Esophagus muscularis mucosa (tissue), 4 donors: Measurements from ENCODE around the gene NFRKB. TPM values are rescaled to one million over a fixed set of nuclear protein-coding genes. Genes with fewer than 3 reads are reported as not detected.
A peak's percentile ranks its signal among the peaks of the same experiment; 100 is the strongest.

Experiments used
- DNase-seq: peaks from one replicate; pipeline ENCODE4 v3.0.0-alpha.2; 2017; ENCODE audit errors: extremely low spot score
- H3K27ac ChIP-seq, 4 donors: fragments of 200-600 bp; sonication (generic); replicated peaks in 1 of 4; 1 replicate in 3 of 4; 2 replicates in 1 of 4; pipeline ENCODE4 v1.5.1; 2016 to 2019; ENCODE audit warnings: mild to moderate bottlenecking in 1 of 4
- H3K27me3 ChIP-seq, 4 donors: fragments of 200-600 bp; sonication (generic); one replicate each; pipeline versions ENCODE4 v1.5.1 to v1.6.0; 2016 to 2019
- H3K36me3 ChIP-seq, 4 donors: fragments of 200-600 bp; sonication (generic); one replicate each; pipeline ENCODE4 v1.5.1; 2016 to 2019
- H3K4me1 ChIP-seq, 4 donors: fragments of 200-600 bp; sonication (generic); one replicate each; pipeline ENCODE4 v1.5.1; 2016 to 2019
- H3K4me3 ChIP-seq, 4 donors: fragments of 200-600 bp; sonication (generic); 1 replicate in 2 of 4; 2 replicates in 2 of 4; pipeline ENCODE4 v1.5.1; 2016 to 2019; ENCODE audit warnings: mild to moderate bottlenecking in 4 of 4, moderate library complexity in 1 of 4
- H3K9me3 ChIP-seq, 4 donors: fragments of 200-600 bp; sonication (generic); 1 replicate in 3 of 4; 2 replicates in 1 of 4; pipeline ENCODE4 v1.5.1; 2016 to 2019
- EP300 ChIP-seq: sonication (generic); formaldehyde crosslinking; IDR thresholded peaks from one replicate; pipeline ENCODE4 v1.6.1; 2017; ENCODE audit warnings: antibody characterized with exemption
- POLR2A ChIP-seq: fragments of 450-650 bp; IDR thresholded peaks from one replicate; pipeline ENCODE4 v1.6.1; 2017; ENCODE audit warnings: antibody characterized with exemption, moderate library complexity, mild to moderate bottlenecking, low read depth
- POLR2AphosphoS5 ChIP-seq, 2 donors: sonication (generic); formaldehyde crosslinking; IDR thresholded peaks; one replicate each; pipeline ENCODE4 v1.6.1; 2017; ENCODE audit warnings: antibody characterized with exemption in 2 of 2
- WGBS: methylation state at CpG from one replicate; pipeline ENCODE4 v1.1.5; 2018; 5-methylcytosine and 5-hydroxymethylcytosine counted together
- intact Hi-C: fragments of 100-400 bp; cut with DNase I; formaldehyde crosslinking; loops from one replicate; pipeline ENCODE4 v1.15.1; 2023
- total RNA-seq, 4 donors: library from RNA; depleted of rRNA; stranded (reverse); fragments of >200 nt; gene quantifications; one replicate each; pipeline versions ENCODE4 v1.1.0 to v1.2.1, GENCODE V29; 2016
- TF ChIP-seq, protein P1 (sequence below), 3 experiments: fragments of 200-600 bp in 2 of 3; fragments of 450-650 bp in 1 of 3; sonication (generic) in 2 of 3; IDR thresholded peaks; one replicate each; pipeline ENCODE4 v1.5.1; 2017 to 2019; ENCODE audit warnings: antibody characterized with exemption in 3 of 3, mild to moderate bottlenecking in 2 of 3, moderate library complexity in 1 of 3

Gene NFRKB
- total RNA-seq, 4 donors from 2014 or later = 15.0 to 33.5 (median 27.5) TPM

DNA sequence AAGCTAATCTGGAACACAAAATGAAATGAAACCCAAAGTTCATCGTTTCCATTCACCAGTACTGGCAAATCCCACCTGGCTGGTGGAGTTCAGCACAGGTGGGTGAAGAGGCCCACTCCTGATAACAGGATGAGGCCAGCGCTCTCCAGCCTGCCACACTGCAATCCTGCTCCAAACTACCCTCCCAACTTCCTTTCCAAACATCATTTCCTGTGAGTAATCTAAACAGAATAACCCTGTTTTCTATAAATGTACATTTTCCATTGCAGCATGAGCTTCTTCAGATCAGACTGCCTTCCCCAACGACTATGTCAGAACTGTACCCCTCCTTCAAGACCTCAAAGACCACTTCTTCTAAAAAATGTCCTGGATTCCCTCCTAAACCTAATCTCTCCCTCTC lies 15.9 kb upstream of the NFRKB start:
- Histone ChIP-seq H3K4me1 (no peaks in the 10 kb centered on the region), H3K9me3 (no peaks in the 10 kb centered on the region), H3K27me3 (no peaks in the 10 kb centered on the region), H3K27ac (no peak overlapping the region), H3K4me3 (no peak overlapping the region), H3K36me3 (peaks cover 26 to 91% (median 65%) of the 10 kb centered on the region in 4 donors)
- no peak for TF ChIP-seq POLR2AphosphoS5 (IDR thresholded peaks at IDR 0.05)
- no peak for TF ChIP-seq EP300
- no peak for DNase-seq
- intact Hi-C loops = no loop called here
- 55% methylated on average over 3 of the region's 3 CpGs for WGBS

DNA sequence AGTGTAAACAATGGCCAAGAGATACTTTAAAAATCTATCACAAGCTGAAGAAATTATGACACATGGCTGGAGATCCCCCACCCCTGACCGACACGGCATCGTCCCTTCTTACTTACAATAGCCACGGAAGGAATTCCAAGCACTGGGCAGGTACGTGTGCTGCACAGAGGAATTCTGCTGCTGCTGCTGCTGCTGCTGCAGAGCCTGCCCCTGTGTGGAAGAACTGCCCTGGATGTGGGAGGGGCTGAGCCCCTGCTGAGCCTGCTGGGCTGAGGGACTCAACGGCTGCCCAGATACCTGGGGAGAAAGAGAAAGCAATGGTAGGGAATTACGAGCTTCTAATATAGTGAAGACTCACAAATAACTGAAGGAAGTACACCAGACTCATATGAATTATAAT lies 15.0 kb upstream of the NFRKB start:
- Histone ChIP-seq H3K27me3 (no peaks in the 10 kb centered on the region), H3K27ac (no peak overlapping the region), H3K4me1 (no peaks in the 10 kb centered on the region), H3K4me3 (no peak overlapping the region), H3K36me3 (peaks cover 22 to 91% (median 62%) of the 10 kb centered on the region in 4 donors), H3K9me3 (no peaks in the 10 kb centered on the region)
- TF ChIP-seq POLR2A (no peak), EP300 (no peak)
- TF ChIP-seq, protein P1, sequence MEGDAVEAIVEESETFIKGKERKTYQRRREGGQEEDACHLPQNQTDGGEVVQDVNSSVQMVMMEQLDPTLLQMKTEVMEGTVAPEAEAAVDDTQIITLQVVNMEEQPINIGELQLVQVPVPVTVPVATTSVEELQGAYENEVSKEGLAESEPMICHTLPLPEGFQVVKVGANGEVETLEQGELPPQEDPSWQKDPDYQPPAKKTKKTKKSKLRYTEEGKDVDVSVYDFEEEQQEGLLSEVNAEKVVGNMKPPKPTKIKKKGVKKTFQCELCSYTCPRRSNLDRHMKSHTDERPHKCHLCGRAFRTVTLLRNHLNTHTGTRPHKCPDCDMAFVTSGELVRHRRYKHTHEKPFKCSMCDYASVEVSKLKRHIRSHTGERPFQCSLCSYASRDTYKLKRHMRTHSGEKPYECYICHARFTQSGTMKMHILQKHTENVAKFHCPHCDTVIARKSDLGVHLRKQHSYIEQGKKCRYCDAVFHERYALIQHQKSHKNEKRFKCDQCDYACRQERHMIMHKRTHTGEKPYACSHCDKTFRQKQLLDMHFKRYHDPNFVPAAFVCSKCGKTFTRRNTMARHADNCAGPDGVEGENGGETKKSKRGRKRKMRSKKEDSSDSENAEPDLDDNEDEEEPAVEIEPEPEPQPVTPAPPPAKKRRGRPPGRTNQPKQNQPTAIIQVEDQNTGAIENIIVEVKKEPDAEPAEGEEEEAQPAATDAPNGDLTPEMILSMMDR (IDR thresholded peaks at IDR 0.05) = no peak
- intact Hi-C loops = no loop called here
- WGBS = 93% methylated on average over 7 of the region's 7 CpGs
- no peak for DNase-seq

GRCh38 chr11:129905402-129905801 lies 10.0 kb upstream of the NFRKB start:
- intact Hi-C loops = no loop called here
- WGBS = 97% methylated on average over 8 of the region's 8 CpGs
- H3K36me3 ChIP-seq = peaks cover 24 to 87% (median 59%) of the 10 kb centered on the region in 4 donors
- H3K9me3 ChIP-seq = no peaks in the 10 kb centered on the region
- H3K27me3 ChIP-seq = no peaks in the 10 kb centered on the region
- H3K4me3 ChIP-seq = no peak overlapping the region
- no peaks in the 10 kb centered on the region for H3K4me1 ChIP-seq
- no peak for DNase-seq
- no peak overlapping the region for H3K27ac ChIP-seq
- no peak for TF ChIP-seq EP300

GRCh38 chr11:129896062-129896461 lies 684 bp upstream of the NFRKB start:
- Histone ChIP-seq H3K9me3 (no peaks in the 10 kb centered on the region), H3K27ac (peak overlapping the region; percentile 83 to 87 (median 84)), H3K27me3 (no peaks in the 10 kb centered on the region), H3K4me3 (peak overlapping the region; percentile 78 to 93 (median 90)), H3K4me1 (peaks cover 14 to 28% (median 19%) of the 10 kb centered on the region in 4 donors), H3K36me3 (peaks cover 0 to 26% (median 14%) of the 10 kb centered on the region in 4 donors)
- intact Hi-C loops = loop anchor here (10.0 kb wide), 1 partner anchor 1019 kb away; the partner anchor contains the start of gene SNX19
- 50% methylated on average over 9 of the region's 9 CpGs for WGBS
- TF ChIP-seq POLR2AphosphoS5 (IDR thresholded peaks at IDR 0.05) (no peak), EP300 (no peak), POLR2A (no peak)
- TF ChIP-seq, protein P1 (IDR thresholded peaks at IDR 0.05) = no peak
- no peak for DNase-seq

DNA sequence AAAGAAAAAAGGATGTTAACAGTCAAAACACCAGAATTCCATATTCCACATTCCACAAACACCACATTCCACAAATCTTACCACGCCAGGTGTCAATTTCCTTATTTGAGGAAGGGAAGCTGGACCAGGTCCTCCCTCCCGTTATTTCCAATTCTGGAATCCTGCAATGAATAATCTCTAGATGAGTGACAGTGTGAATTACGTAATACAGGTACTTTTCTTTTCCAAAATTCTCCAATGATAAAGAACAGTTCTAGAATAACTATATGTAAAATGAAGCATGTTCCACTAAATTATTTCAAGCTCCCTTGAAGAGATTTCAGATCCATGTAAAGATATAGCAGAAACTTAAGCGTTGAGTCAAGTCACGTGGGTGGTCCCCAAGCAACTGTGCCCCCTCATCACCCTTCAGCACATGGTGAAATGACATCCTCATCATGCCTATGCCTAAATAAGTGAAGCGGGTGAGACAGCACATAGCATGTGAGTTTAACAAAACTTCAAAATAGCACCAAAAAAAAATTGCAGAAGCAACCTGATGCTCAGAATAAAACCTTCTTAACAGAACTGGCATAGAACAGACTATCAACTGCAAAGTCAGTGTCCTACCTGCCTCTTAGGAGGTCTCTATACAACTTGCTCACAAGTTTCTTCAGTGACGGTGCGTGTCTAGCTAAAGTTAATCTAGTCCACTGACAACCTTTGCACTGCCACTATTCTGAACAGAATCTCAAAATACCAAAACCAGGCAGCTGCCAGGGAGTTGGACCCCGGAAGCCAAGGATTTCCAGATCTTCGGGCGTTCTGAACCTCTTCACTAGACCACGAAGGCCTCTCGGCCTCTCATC lies 876 bp downstream of the NFRKB start:
- Histone ChIP-seq H3K36me3 (peaks cover 2 to 39% (median 22%) of the 10 kb centered on the region in 4 donors), H3K27ac (peak overlapping the region; percentile 83 to 87 (median 84)), H3K4me1 (peaks cover 14 to 28% (median 19%) of the 10 kb centered on the region in 4 donors), H3K27me3 (no peaks in the 10 kb centered on the region), H3K4me3 (peak overlapping the region; percentile 78 to 93 (median 90)), H3K9me3 (no peaks in the 10 kb centered on the region)
- no peak for DNase-seq
- intact Hi-C loops = loop anchor here (10.0 kb wide), 1 partner anchor 1020 kb away; the partner anchor contains the start of gene SNX19
- TF ChIP-seq POLR2A = no peak
- no peak for TF ChIP-seq POLR2AphosphoS5 (IDR thresholded peaks at IDR 0.05)
- TF ChIP-seq, protein P1 (IDR thresholded peaks at IDR 0.05) = no peak
- no peak for TF ChIP-seq EP300
- 34% methylated on average over 8 of the region's 13 CpGs for WGBS
